ENCODE data around the gene MYOM3. TPM values are rescaled to one million over a fixed set of nuclear protein-coding genes. Genes with fewer than 3 reads are reported as not detected.

The MYOM3 gene
- total and polyA plus RNA-seq, 2 of the 13 experiments (the other 11 are each of a cell fraction or from before 2014, with no cell fraction given): 5.8 to 15.3 TPM

- intact Hi-C loops (cut with micrococcal nuclease; ENCODE audit: unreplicated experiment): no loop called here
- peaks cover 32% of the 10 kb centered on the region for H3K4me1 ChIP-seq (ENCODE audit: insufficient read depth, low read length)
- in situ Hi-C loops (cut with HindIII; ENCODE audit: extremely low pct_ligation_motif_present, low pct_unique_long_range_greater_than_20kb): no loop called here
- H3K4me2 ChIP-seq (ENCODE audit: low read depth, low read length): no peak overlapping the region
- H3K9ac ChIP-seq (ENCODE audit: insufficient read depth, low read depth, low read length): no peak overlapping the region
- DNase-seq (ENCODE audit: low spot score) (no peak), ATAC-seq (no peak), FAIRE-seq (no peak)
- no peaks in the 10 kb centered on the region for H4K20me1 ChIP-seq (ENCODE audit: insufficient read depth, low read length)
- ChIA-PET CTCF (ENCODE audit: low intra/inter-chr PET ratio, low total read pairs) (no interaction called here), POLR2A (no interaction called here)
- no TSS peak for BruUV-seq (replicated peaks)
- no peak overlapping the region for H3K4me3 ChIP-seq (replicated peaks in 1 of 3; ENCODE audit: insufficient read depth in 1 of 3, low read depth in 2 of 3, low read length in 3 of 3)
- 59% methylated on average over 7 of the region's 7 CpGs for WGBS (ENCODE audit: low lambda C conversion rate)
- no peaks in the 10 kb centered on the region for H3K79me2 ChIP-seq (ENCODE audit: insufficient read depth, low read length)
- no peak for TF ChIP-seq DDIT3 (CRISPR knock-in tag; IDR thresholded peaks at IDR 0.05)
- TF ChIP-seq HOXA9 (CRISPR knock-in tag; IDR thresholded peaks at IDR 0.05; ENCODE audit: borderline replicate concordance): no peak
- TF ChIP-seq CEBPB (IDR thresholded peaks at IDR 0.05; ENCODE audit: borderline replicate concordance, low read depth, low read length): peak; percentile 64; the same call in 1 of the 2 replicates
- no peak for TF ChIP-seq HDAC1 (CRISPR knock-in tag; IDR thresholded peaks at IDR 0.05)
- H3K27me3 ChIP-seq (ENCODE audit: control insufficient read depth in 1 of 2, insufficient read depth in 2 of 2, low read length in 2 of 2): no peaks in the 10 kb centered on the region
- H2AFZ ChIP-seq (ENCODE audit: low read length): no peak overlapping the region
- no peaks in the 10 kb centered on the region for H3K9me3 ChIP-seq (ENCODE audit: low read length)
- H3K36me3 ChIP-seq (replicated peaks in 1 of 2; ENCODE audit: control insufficient read depth in 1 of 2, insufficient read depth in 2 of 2, low read length in 2 of 2): no peaks in the 10 kb centered on the region
- no peak overlapping the region for H3K27ac ChIP-seq (ENCODE audit: extremely low read length, insufficient read depth, low read length)
Observed at GRCh38 chr1:24051206-24051945, 60.6 kb downstream of the MYOM3 start.

- no TSS peak for BruUV-seq (replicated peaks)
- in situ Hi-C loops (cut with HindIII; ENCODE audit: extremely low pct_ligation_motif_present, low pct_unique_long_range_greater_than_20kb): no loop called here
Observed at GRCh38 chr1:24049733-24050132, 62.2 kb downstream of the MYOM3 start.

More at GRCh38 chr1:24049733-24050132, 62.2 kb downstream of the MYOM3 start:
- ChIA-PET CTCF (ENCODE audit: low intra/inter-chr PET ratio, low total read pairs) (no interaction called here), POLR2A (no interaction called here)
- no peaks in the 10 kb centered on the region for H3K36me3 ChIP-seq (replicated peaks in 1 of 2; ENCODE audit: control insufficient read depth in 1 of 2, insufficient read depth in 2 of 2, low read length in 2 of 2)
- H3K79me2 ChIP-seq (ENCODE audit: insufficient read depth, low read length): no peaks in the 10 kb centered on the region
- 96% methylated on average over 7 of the region's 7 CpGs for WGBS (ENCODE audit: low lambda C conversion rate)
- no peak for DNase-seq (ENCODE audit: low spot score)
- no peaks in the 10 kb centered on the region for H3K9me3 ChIP-seq (ENCODE audit: low read length)
- no peak overlapping the region for H3K9ac ChIP-seq (ENCODE audit: insufficient read depth, low read depth, low read length)
- TF ChIP-seq TRIM22 (IDR thresholded peaks at IDR 0.05): no peak
- no peak for TF ChIP-seq RBAK (CRISPR knock-in tag; IDR thresholded peaks at IDR 0.05)
- TF ChIP-seq ATF7 (IDR thresholded peaks at IDR 0.05): peak; percentile 66
- no peak for TF ChIP-seq ATF7 (CRISPR knock-in tag; IDR thresholded peaks at IDR 0.05)
- no peaks in the 10 kb centered on the region for H4K20me1 ChIP-seq (ENCODE audit: insufficient read depth, low read length)
- H3K4me3 ChIP-seq (replicated peaks in 1 of 3; ENCODE audit: insufficient read depth in 1 of 3, low read depth in 2 of 3, low read length in 3 of 3): no peak overlapping the region
- no peak for ATAC-seq
- no peak overlapping the region for H3K4me2 ChIP-seq (ENCODE audit: low read depth, low read length)
- no peak for FAIRE-seq
- H3K27me3 ChIP-seq (ENCODE audit: control insufficient read depth in 1 of 2, insufficient read depth in 2 of 2, low read length in 2 of 2): no peaks in the 10 kb centered on the region; a peak in 1 of 5 replicates
- intact Hi-C loops (cut with micrococcal nuclease; ENCODE audit: unreplicated experiment): no loop called here
- peaks cover 40% of the 10 kb centered on the region for H3K4me1 ChIP-seq (ENCODE audit: insufficient read depth, low read length)
- H3K27ac ChIP-seq (ENCODE audit: extremely low read length, insufficient read depth, low read length): no peak overlapping the region
- no peak overlapping the region for H2AFZ ChIP-seq (ENCODE audit: low read length)

Data from HepG2 (cell line).